GM13976 (cell line): Measurements from ENCODE around the gene OTUD5.

Experiments
- DNase-seq: peaks from one replicate; pipeline ENCODE4 v3.0.0; 2012; ENCODE audit warnings: low spot score
- CTCF ChIP-seq: IDR thresholded peaks from 2 replicates; pipeline ENCODE4 v1.5.1; 2012; ENCODE audit warnings: borderline replicate concordance, mild to moderate bottlenecking; ENCODE audit not compliant: insufficient read depth; ENCODE audit errors: extremely low read depth, missing control alignments, control extremely low read depth
- in situ Hi-C: fragments of 300-500 bp; cut with MboI; formaldehyde crosslinking; loops from one replicate; pipeline ENCODE4 v1.12.0; 2022; ENCODE audit warnings: low sequenced_read_pairs, mixed read lengths, inconsistent platforms; ENCODE audit not compliant: unreplicated experiment

The OTUD5 gene

GRCh38 chrX:48938721-48939425, 18.5 kb downstream of the OTUD5 start:
- TF ChIP-seq CTCF = no peak
- peak; percentile 53 for DNase-seq
- in situ Hi-C loops = no loop called here

GRCh38 chrX:48937054-48937907, 20.1 kb downstream of the OTUD5 start:
- peak; percentile 39 for TF ChIP-seq CTCF
- in situ Hi-C loops = no loop called here
- peak; percentile 70 for DNase-seq

- DNase-seq = no peak
- in situ Hi-C loops = no loop called here
- no peak for TF ChIP-seq CTCF
Observed at GRCh38 chrX:48936429-48937053, 20.9 kb downstream of the OTUD5 start.

GRCh38 chrX:48935301-48935670, 22.1 kb downstream of the OTUD5 start:
- TF ChIP-seq CTCF = no peak
- DNase-seq = no peak
- in situ Hi-C loops = no loop called here

GRCh38 chrX:48934581-48935300, 22.7 kb downstream of the OTUD5 start:
- in situ Hi-C loops = no loop called here

More at GRCh38 chrX:48934581-48935300, 22.7 kb downstream of the OTUD5 start:
- no peak for TF ChIP-seq CTCF
- DNase-seq = no peak
